A549 (cell line): ENCODE results near the gene GALNT7. TPM values are rescaled to one million over a fixed set of nuclear protein-coding genes. Genes with fewer than 3 reads are reported as not detected.
A peak's percentile ranks its signal among the peaks of the same experiment; 100 is the strongest.

Experiments
- ATAC-seq, 2 experiments: fragments of 200-7000 bp in 1 of 2; fragments of >200 bp in 1 of 2; cut with Nextera tagmentation in 1 of 2; cut with Tn5 transposase in 1 of 2; 3 replicates each; pipeline versions ENCODE4 v1.8.0 to v1.9.1; 2018 to 2020; ENCODE audit warnings: mild to moderate bottlenecking in 1 of 2, moderate library complexity in 1 of 2
- CTCF ChIA-PET: fragments of 300-600 bp; sonication (Branson Sonifier 250); formaldehyde crosslinking; extraction: SDS; loops from one replicate; lab custom pipeline; 2021; ENCODE audit warnings: antibody characterized with exemption, inconsistent platforms; lab: Yijun Ruan, JAX
- POLR2A ChIA-PET: fragments of 350-600 bp; formaldehyde crosslinking; extraction: SDS; loops from one replicate; lab custom pipeline; 2021; ENCODE audit warnings: antibody characterized with exemption, inconsistent platforms; lab: Yijun Ruan, JAX
- DNase-seq, 2 experiments: peaks; one replicate each; pipeline versions ENCODE4 v3.0.0 to v3.0.0-alpha.2; 2011 to 2016; ENCODE audit warnings: low read depth in 1 of 2, low spot score in 1 of 2
- FAIRE-seq: peaks from 2 replicates; lab custom pipeline; 2011; peaks lifted over from hg19 to GRCh38; lab: Jason Lieb, UNC
- H3K27ac ChIP-seq, 2 experiments: fragments of >200 bp; sonication (Bioruptor Twin); formaldehyde crosslinking; 3 replicates each; pipeline ENCODE4 v1.5.1; 2016 to 2017
- H3K4me1 ChIP-seq: fragments of >200 bp; sonication (Bioruptor Twin); formaldehyde crosslinking; 3 replicates; pipeline ENCODE4 v1.6.1; 2016
- H3K4me2 ChIP-seq: fragments of >200 bp; sonication (Bioruptor Twin); formaldehyde crosslinking; 3 replicates; pipeline ENCODE4 v1.6.1; 2016
- H3K4me3 ChIP-seq: fragments of >200 bp; sonication (Bioruptor Twin); formaldehyde crosslinking; 3 replicates; pipeline ENCODE4 v1.5.1; 2016
- H3K9me3 ChIP-seq: fragments of >200 bp; sonication (Bioruptor Twin); formaldehyde crosslinking; 3 replicates; pipeline ENCODE4 v1.6.1; 2016
- BHLHE40 ChIP-seq: IDR thresholded peaks from 2 replicates; pipeline ENCODE4 v1.6.1; 2012; ENCODE audit warnings: low read depth, low read length, inconsistent platforms
- CBX8 ChIP-seq: fragments of 200-600 bp; sonication (generic); IDR thresholded peaks from 2 replicates; pipeline ENCODE4 v1.6.1; 2016
- CHD2 ChIP-seq: fragments of 150-350 bp; IDR thresholded peaks from 2 replicates; pipeline ENCODE4 v1.6.1; 2014; ENCODE audit warnings: low read length; ENCODE audit not compliant: partially characterized antibody
- EHMT2 ChIP-seq: fragments of 200-600 bp; sonication (generic); IDR thresholded peaks from 2 replicates; pipeline ENCODE4 v1.6.1; 2016; ENCODE audit warnings: antibody characterized with exemption, low read depth, mild to moderate bottlenecking, moderate library complexity
- EP300 ChIP-seq, 2 experiments: fragments of >200 bp; sonication (Bioruptor Twin); formaldehyde crosslinking; IDR thresholded peaks; 2 replicates in 1 of 2; 3 replicates in 1 of 2; pipeline ENCODE4 v1.6.1; 2016 to 2017
- GATA3 ChIP-seq: IDR thresholded peaks from 2 replicates; pipeline ENCODE4 v1.6.1; 2012; ENCODE audit warnings: borderline replicate concordance
- HEYL ChIP-seq: fragments of 250-450 bp; sonication (Bioruptor Pico); IDR thresholded peaks from 2 replicates; pipeline ENCODE4 v1.8.0; 2021; ENCODE audit warnings: mild to moderate bottlenecking, moderate library complexity
- MAFK ChIP-seq: fragments of 450-650 bp; IDR thresholded peaks from 2 replicates; pipeline ENCODE4 v1.6.1; 2014; ENCODE audit not compliant: partially characterized antibody
- NFE2L2 ChIP-seq: fragments of 150-350 bp; conservative IDR thresholded peaks from 2 replicates; pipeline ENCODE4 v1.6.1; 2014; ENCODE audit warnings: low read length
- NPAS2 ChIP-seq: fragments of 250-450 bp; sonication (Bioruptor Pico); IDR thresholded peaks from 2 replicates; pipeline ENCODE4 v1.8.0; 2022; ENCODE audit warnings: mild to moderate bottlenecking, moderate library complexity, borderline replicate concordance
- NR3C1 ChIP-seq: fragments of >200 bp; sonication (Bioruptor Twin); formaldehyde crosslinking; IDR thresholded peaks from 3 replicates; pipeline ENCODE4 v1.6.1; 2017
- POLR2A ChIP-seq: IDR thresholded peaks from 2 replicates; pipeline ENCODE4 v1.6.1; 2012; ENCODE audit warnings: mild to moderate bottlenecking, low read length
- POLR2AphosphoS2 ChIP-seq: conservative IDR thresholded peaks from 2 replicates; pipeline ENCODE4 v1.6.1; 2012; ENCODE audit warnings: low read length, improper control_type of control experiment, inconsistent platforms
- RAD21 ChIP-seq, 2 experiments: fragments of >200 bp in 1 of 2; sonication (Bioruptor Twin) in 1 of 2; formaldehyde crosslinking in 1 of 2; IDR thresholded peaks in 1 of 2; conservative IDR thresholded peaks in 1 of 2; 2 replicates in 1 of 2; 3 replicates in 1 of 2; pipeline ENCODE4 v1.6.1; 2012 to 2018; ENCODE audit warnings: inconsistent platforms in 1 of 2
- RFX5 ChIP-seq: fragments of 450-650 bp; IDR thresholded peaks from 2 replicates; pipeline ENCODE4 v1.7.1; 2014; ENCODE audit warnings: antibody characterized with exemption, mild to moderate bottlenecking, moderate library complexity
- ZFP36 ChIP-seq: fragments of 450-650 bp; IDR thresholded peaks from 2 replicates; pipeline ENCODE4 v1.6.1; 2014; ENCODE audit warnings: borderline replicate concordance; ENCODE audit not compliant: partially characterized antibody
- ZNF302 ChIP-seq: fragments of 250-450 bp; sonication (Bioruptor Pico); IDR thresholded peaks from 2 replicates; pipeline ENCODE4 v1.9.0; 2021; ENCODE audit warnings: inconsistent platforms, mild to moderate bottlenecking, moderate library complexity
- ZSCAN20 ChIP-seq: fragments of 250-450 bp; sonication (Bioruptor Pico); IDR thresholded peaks from 2 replicates; pipeline ENCODE4 v1.8.0; 2022; ENCODE audit warnings: mild to moderate bottlenecking, moderate library complexity
- WGBS: methylation state at CpG from one replicate; pipeline ENCODE4 v1.1.6; 2017; ENCODE audit errors: missing lambda C conversion rate; 5-methylcytosine and 5-hydroxymethylcytosine counted together
- polyA plus RNA-seq, 4 experiments: library from polyadenylated mRNA; depleted of rRNA in 3 of 4; stranded (reverse); fragments of >200 nt; fragmentation: RNase III in 1 of 4; extraction: RNeasy Plus Mini Kit Qiagen cat#74134 plus additional on column Dnase treatment in 1 of 4; gene quantifications; 2 replicates in 3 of 4; 3 replicates in 1 of 4; pipeline ENCODE4 v1.2.3, GENCODE V29; 2011 to 2017
- TF ChIP-seq, protein P1 (sequence below): fragments of 250-450 bp; sonication (Bioruptor Pico); IDR thresholded peaks from 2 replicates; pipeline ENCODE4 v1.5.0; 2021; ENCODE audit warnings: mild to moderate bottlenecking, moderate library complexity, borderline replicate concordance
- TF ChIP-seq, protein P2 (sequence below): fragments of >200 bp; sonication (Bioruptor Twin); formaldehyde crosslinking; IDR thresholded peaks from 3 replicates; pipeline ENCODE4 v1.6.1; 2016
- TF ChIP-seq, protein P3 (sequence below): fragments of >200 bp; sonication (Bioruptor Twin); formaldehyde crosslinking; IDR thresholded peaks from 3 replicates; pipeline ENCODE4 v1.5.1; 2016
- TF ChIP-seq, protein P4 (sequence below): fragments of 200-600 bp; sonication (generic); IDR thresholded peaks from 2 replicates; pipeline ENCODE4 v1.6.1; 2016; ENCODE audit warnings: antibody characterized with exemption, mild to moderate bottlenecking, moderate library complexity

GALNT7 gene
- polyA plus RNA-seq, 2 of the 4 experiments (the other 2 are of a cell fraction), result 28.8 to 63.6 TPM

DNA sequence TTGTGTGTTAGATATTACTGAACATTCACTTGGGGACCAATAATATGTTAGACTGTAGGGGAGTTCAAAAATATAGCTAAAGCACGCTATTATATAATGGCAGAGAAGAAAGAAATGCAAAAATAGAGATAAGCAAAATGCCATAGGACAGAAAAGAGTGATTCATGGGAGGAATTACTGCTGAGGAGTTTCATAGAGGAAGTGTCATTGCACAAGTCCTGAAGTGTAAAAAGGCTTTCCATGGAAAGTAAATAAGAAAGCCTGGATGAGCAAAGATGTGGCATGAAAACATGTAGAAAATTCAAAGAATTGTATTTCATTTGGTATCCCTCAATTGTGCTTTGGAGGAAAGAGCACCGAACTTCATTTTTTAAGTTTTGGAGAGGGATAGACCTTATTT lies 151.1 kb downstream of the GALNT7 start:
- WGBS, result 79% methylated on average over 2 of the region's 2 CpGs
- DNase-seq, result no peak
- ATAC-seq, result no peak
- ChIA-PET CTCF (interaction anchor here (0.9 to 3.7 kb wide), 8 partner anchors 10 to 101 kb away, joined by 3 to 18 read pairs (median 4); partner anchors contain the start of genes SAP30 and SCRG1), POLR2A (interaction anchor here (1.8 kb wide), 1 partner anchor 14 kb away, joined by 9 read pairs; the partner anchor contains the start of gene HMGB2)
- Histone ChIP-seq H3K4me2 (no peak overlapping the region), H3K27ac (no peak overlapping the region), H3K9me3 (no peaks in the 10 kb centered on the region), H3K4me1 (peaks cover 8% of the 10 kb centered on the region; the same call in 1 of the 3 replicates), H3K4me3 (no peak overlapping the region)
- no peak for FAIRE-seq
- TF ChIP-seq, protein P1, sequence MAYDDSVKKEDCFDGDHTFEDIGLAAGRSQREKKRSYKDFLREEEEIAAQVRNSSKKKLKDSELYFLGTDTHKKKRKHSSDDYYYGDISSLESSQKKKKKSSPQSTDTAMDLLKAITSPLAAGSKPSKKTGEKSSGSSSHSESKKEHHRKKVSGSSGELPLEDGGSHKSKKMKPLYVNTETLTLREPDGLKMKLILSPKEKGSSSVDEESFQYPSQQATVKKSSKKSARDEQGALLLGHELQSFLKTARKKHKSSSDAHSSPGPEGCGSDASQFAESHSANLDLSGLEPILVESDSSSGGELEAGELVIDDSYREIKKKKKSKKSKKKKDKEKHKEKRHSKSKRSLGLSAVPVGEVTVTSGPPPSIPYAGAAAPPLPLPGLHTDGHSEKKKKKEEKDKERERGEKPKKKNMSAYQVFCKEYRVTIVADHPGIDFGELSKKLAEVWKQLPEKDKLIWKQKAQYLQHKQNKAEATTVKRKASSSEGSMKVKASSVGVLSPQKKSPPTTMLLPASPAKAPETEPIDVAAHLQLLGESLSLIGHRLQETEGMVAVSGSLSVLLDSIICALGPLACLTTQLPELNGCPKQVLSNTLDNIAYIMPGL, result no peak
- TF ChIP-seq, protein P2, sequence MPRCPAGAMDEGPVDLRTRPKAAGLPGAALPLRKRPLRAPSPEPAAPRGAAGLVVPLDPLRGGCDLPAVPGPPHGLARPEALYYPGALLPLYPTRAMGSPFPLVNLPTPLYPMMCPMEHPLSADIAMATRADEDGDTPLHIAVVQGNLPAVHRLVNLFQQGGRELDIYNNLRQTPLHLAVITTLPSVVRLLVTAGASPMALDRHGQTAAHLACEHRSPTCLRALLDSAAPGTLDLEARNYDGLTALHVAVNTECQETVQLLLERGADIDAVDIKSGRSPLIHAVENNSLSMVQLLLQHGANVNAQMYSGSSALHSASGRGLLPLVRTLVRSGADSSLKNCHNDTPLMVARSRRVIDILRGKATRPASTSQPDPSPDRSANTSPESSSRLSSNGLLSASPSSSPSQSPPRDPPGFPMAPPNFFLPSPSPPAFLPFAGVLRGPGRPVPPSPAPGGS, result no peak
- TF ChIP-seq EHMT2, result no peak
- no peak for TF ChIP-seq CBX8
- TF ChIP-seq NPAS2 (CRISPR knock-in tag), result no peak
- TF ChIP-seq BHLHE40, result no peak

DNA sequence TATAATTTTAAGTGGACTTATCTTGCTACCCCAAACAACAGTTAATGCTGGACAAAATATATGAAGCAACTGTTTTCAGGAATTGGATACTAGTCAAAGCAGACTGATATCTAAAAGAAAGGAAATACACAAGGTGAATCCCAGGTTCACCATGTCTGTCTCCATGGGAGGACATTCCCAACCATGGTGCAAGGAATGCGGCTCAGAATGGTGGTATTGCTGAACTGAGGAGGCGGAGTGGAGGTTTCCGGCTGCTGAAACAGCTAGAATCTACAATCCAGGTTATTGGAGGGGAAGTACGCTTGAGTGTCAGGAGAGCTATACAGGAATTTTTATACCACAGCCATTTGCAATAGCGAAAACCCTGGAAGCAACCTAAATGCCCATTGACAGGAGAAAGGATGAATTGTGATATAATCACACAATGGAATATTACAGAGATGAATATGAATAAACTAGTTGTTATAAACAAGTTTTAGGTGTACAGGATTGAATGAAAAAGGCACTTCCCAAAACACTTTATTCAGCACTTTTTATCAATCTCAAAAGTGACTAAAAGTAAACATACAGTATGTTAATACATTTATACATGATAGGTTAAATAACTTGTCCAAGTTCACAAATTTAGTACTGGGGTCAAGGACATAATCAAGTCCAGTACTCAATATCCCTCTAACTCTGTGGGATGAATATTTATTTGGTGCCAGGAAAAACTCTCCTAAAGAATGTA lies 156.6 kb downstream of the GALNT7 start:
- no peak for DNase-seq
- Histone ChIP-seq H3K4me2 (no peak overlapping the region), H3K4me1 (no peaks in the 10 kb centered on the region), H3K4me3 (no peak overlapping the region), H3K27ac (no peak overlapping the region), H3K9me3 (no peaks in the 10 kb centered on the region)
- ChIA-PET CTCF (no interaction called here), POLR2A (interaction anchor here (1.6 kb wide), 1 partner anchor 9 kb away, joined by 5 read pairs; the partner anchor contains the start of gene HMGB2)
- WGBS, result 94% methylated on average over 5 of the region's 5 CpGs
- ATAC-seq, result no peak
- peak; percentile 42 for TF ChIP-seq MAFK
- no peak for TF ChIP-seq POLR2A
- no peak for FAIRE-seq

DNA sequence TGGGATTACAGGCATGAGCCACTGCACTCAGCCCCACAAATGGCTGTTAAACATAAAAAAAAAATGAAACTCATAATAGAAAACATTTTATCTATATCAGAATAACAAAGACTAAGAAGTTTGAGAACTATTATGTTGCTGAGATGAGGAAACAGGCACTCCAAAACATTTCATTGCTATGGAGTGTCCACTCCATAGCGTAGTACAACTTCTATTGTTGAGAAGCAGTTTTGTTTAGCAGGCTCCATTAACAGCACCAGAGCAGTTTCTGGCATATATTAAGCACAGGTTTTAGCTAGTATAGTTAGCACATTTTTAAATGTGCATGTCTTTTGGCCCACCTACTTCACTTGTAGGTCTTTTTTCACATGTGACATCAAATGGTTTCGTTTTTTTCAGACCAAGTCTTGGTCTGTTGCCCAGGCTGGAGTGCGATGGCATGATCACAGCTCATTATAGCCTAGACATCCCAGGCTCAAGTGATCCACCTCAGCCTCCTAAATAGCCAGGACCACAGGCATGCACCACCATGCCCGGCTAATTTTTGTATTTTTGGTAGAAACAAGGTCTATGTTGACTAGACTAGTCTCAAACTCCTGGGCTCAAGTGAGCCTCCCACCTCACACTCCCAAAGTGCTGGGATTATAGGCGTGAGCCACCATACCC lies 159.8 kb downstream of the GALNT7 start:
- no peaks in the 10 kb centered on the region for H3K9me3 ChIP-seq
- H3K4me2 ChIP-seq, result no peak overlapping the region
- POLR2A ChIA-PET, result no interaction called here
- CTCF ChIA-PET, result no interaction called here
- H3K4me3 ChIP-seq, result no peak overlapping the region
- WGBS, result 93% methylated on average over 5 of the region's 5 CpGs
- no peak overlapping the region for H3K27ac ChIP-seq
- FAIRE-seq (no peak), DNase-seq (no peak), ATAC-seq (peak in 1 of 2 experiments; percentile 25; a peak in 2 of 6 replicates)
- TF ChIP-seq ZNF302 (CRISPR knock-in tag), result no peak
- TF ChIP-seq POLR2A, result no peak
- no peak for TF ChIP-seq EP300 (IDR thresholded peaks at IDR 0.05)
- TF ChIP-seq RFX5, result no peak
- no peak for TF ChIP-seq RAD21 (conservative IDR thresholded peaks at IDR 0.05 in 1 of 2, IDR thresholded peaks at IDR 0.05 in 1 of 2)
- no peak for TF ChIP-seq MAFK
- no peak for TF ChIP-seq NPAS2 (CRISPR knock-in tag)
- TF ChIP-seq CHD2, result no peak
- no peak for TF ChIP-seq NR3C1
- no peak for TF ChIP-seq GATA3
- TF ChIP-seq ZFP36, result no peak
- TF ChIP-seq, protein P3, sequence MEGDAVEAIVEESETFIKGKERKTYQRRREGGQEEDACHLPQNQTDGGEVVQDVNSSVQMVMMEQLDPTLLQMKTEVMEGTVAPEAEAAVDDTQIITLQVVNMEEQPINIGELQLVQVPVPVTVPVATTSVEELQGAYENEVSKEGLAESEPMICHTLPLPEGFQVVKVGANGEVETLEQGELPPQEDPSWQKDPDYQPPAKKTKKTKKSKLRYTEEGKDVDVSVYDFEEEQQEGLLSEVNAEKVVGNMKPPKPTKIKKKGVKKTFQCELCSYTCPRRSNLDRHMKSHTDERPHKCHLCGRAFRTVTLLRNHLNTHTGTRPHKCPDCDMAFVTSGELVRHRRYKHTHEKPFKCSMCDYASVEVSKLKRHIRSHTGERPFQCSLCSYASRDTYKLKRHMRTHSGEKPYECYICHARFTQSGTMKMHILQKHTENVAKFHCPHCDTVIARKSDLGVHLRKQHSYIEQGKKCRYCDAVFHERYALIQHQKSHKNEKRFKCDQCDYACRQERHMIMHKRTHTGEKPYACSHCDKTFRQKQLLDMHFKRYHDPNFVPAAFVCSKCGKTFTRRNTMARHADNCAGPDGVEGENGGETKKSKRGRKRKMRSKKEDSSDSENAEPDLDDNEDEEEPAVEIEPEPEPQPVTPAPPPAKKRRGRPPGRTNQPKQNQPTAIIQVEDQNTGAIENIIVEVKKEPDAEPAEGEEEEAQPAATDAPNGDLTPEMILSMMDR, result no peak
- TF ChIP-seq, protein P4, sequence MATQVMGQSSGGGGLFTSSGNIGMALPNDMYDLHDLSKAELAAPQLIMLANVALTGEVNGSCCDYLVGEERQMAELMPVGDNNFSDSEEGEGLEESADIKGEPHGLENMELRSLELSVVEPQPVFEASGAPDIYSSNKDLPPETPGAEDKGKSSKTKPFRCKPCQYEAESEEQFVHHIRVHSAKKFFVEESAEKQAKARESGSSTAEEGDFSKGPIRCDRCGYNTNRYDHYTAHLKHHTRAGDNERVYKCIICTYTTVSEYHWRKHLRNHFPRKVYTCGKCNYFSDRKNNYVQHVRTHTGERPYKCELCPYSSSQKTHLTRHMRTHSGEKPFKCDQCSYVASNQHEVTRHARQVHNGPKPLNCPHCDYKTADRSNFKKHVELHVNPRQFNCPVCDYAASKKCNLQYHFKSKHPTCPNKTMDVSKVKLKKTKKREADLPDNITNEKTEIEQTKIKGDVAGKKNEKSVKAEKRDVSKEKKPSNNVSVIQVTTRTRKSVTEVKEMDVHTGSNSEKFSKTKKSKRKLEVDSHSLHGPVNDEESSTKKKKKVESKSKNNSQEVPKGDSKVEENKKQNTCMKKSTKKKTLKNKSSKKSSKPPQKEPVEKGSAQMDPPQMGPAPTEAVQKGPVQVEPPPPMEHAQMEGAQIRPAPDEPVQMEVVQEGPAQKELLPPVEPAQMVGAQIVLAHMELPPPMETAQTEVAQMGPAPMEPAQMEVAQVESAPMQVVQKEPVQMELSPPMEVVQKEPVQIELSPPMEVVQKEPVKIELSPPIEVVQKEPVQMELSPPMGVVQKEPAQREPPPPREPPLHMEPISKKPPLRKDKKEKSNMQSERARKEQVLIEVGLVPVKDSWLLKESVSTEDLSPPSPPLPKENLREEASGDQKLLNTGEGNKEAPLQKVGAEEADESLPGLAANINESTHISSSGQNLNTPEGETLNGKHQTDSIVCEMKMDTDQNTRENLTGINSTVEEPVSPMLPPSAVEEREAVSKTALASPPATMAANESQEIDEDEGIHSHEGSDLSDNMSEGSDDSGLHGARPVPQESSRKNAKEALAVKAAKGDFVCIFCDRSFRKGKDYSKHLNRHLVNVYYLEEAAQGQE, result no peak
- no peak for TF ChIP-seq ZSCAN20 (CRISPR knock-in tag)
- TF ChIP-seq NFE2L2, result no peak
- TF ChIP-seq POLR2AphosphoS2, result no peak
- TF ChIP-seq HEYL, result no peak
- peaks cover 8% of the 10 kb centered on the region; the same call in 2 of the 3 replicates for H3K4me1 ChIP-seq
